HG03575 (cell line): ENCODE data around the gene PLOD2.

Experiments used
- ATAC-seq: cut with Tn5 transposase; IDR thresholded peaks from one replicate; pipeline ENCODE4 v1.9.1; 2021; ENCODE audit not compliant: unreplicated experiment, insufficient number of reproducible peaks, low FRiP score; ENCODE audit errors: extremely low read depth

Gene PLOD2

GRCh38 chr3:146153429-146153828, 7.6 kb downstream of the PLOD2 start:
- ATAC-seq: no peak

GRCh38 chr3:146152834-146153233, 8.2 kb downstream of the PLOD2 start:
- ATAC-seq: no peak

GRCh38 chr3:146148468-146148931, 12.5 kb downstream of the PLOD2 start:
- ATAC-seq: no peak

DNA sequence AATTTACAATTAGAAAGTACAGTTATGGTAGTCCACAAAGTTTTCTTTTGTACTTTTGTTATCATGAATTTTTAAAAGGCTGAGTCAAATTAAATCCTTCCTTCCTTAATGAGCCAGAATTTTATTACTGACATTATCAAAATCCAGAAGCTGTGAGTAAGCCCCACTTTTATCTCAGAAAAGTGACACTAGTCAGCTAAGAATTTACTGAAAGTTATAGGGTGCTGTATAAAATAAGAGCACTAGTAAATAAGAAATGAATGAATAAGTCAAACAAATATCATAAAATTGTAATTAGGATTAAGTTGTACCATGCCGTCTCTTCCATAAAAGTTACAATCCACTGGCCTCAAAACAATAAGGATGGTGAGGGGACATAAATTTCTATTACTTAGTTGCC, 15.3 kb downstream of the PLOD2 start:
- no peak for ATAC-seq

GRCh38 chr3:146142757-146143156, 18.2 kb downstream of the PLOD2 start:
- ATAC-seq: no peak

GRCh38 chr3:146139586-146140110, 21.3 kb downstream of the PLOD2 start:
- ATAC-seq: no peak

DNA sequence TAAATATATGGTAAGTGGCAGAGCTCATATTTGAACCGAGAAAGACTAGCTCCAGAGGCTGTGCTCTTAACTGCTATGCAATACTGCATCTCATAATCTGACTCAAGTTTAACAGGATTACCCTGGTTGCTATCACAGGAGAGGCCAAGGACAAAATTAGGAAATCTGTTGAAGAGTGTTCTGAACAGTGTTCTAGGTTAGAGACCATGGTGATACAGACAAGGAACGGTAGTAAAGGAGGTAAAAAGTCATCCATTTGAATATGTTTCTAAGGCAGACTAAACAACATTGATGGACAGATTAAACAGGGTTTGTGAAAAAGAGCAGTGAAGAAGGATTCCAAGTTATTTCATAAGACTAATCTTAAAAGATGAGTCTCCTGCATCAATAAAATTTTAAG, 22.1 kb downstream of the PLOD2 start:
- no peak for ATAC-seq

DNA sequence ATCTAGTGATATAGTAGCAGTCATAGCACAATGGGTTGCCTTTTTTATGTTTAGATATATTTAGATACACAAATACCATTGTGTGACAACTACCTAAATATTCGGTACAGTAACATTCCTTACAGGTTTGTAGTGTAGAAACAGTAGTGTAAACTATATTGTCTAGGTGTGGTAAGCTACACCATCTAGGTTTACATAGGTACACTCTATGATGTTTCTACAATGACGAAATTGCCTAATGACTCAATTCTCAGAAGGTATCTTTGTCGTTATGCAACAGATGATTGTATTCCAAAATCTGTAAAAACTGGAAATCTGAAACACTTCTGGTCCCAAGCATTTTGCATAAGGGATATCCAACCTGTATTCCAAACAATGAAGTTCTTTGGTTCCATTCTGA, 24.3 kb downstream of the PLOD2 start:
- no peak for ATAC-seq

DNA sequence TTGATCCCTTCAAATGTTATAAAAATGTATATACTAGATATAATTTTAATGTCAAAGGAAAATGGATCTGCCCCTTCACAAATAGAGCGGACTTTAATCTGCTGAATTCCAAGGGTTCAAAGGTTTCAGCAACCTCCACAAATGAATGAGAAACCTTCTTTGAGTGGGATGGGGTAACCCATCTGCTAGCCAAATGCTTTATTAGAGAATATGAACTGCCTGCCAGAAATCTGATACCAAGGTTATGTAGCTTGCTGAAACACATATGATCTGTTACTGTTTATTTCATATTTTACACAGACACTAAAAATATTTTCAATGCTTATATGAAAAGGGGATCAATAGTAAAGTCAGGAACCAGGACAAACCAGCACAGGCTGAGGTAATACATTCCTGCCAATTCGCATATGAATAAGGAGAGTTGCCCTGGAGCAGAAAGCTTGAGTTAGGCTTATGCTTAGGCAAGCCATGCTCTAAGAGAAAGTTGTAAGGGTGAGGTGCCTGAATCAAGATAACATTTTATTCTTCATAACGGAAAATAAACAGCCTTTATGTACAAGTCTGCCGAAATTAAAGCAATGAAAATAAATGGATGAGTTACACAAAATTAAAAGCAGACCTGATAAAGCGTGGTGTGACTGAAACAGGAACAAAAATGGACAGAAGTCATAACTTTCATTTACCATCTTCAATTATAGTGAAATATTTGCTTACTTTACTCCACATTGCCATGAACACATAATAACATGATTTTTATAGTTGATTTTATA, 26.5 kb downstream of the PLOD2 start:
- no peak for ATAC-seq

- no peak for ATAC-seq
Observed at GRCh38 chr3:146133441-146133840, 27.5 kb downstream of the PLOD2 start.

DNA sequence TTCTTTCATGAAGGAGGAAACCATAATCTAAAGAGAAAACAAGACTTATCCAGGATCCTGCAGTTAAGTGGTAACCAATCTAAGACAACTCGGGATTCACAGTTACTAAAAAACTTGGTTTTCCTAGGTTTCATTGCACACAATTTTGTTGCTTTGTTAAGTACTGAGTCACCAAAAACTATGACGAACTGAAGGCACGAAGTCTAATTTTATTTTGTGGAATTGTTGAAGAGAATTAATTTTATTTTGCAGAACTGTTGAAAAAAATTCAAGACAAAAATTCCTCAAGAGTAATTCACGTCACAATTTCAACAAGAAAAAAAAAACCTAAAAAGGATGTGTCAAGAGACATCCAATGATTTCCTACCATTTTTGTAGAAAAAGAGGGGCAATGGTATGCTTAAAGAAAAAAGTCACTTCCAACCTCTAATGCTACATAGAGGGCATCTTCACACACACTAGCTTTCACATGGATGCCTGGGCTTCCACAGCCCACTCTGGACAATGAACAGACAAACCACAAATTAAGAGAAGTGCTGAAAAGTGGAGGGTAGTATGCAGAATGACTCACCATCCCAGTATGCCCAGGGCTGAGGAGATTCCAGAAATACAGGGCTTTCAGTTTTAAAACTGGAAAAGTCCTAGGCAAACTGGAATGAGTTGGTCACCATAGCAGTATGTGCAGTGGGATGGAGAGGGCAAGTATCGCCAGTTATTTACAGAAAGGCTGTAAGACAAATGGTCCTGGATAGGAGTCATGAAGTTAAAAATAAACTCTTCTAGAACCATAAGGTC, 29.2 kb downstream of the PLOD2 start:
- no peak for ATAC-seq

- no peak for ATAC-seq
Observed at GRCh38 chr3:146130881-146131371, 30.1 kb downstream of the PLOD2 start.

GRCh38 chr3:146129750-146130149, 31.2 kb downstream of the PLOD2 start:
- ATAC-seq: no peak

GRCh38 chr3:146128939-146129338, 32.0 kb downstream of the PLOD2 start:
- ATAC-seq: no peak

DNA sequence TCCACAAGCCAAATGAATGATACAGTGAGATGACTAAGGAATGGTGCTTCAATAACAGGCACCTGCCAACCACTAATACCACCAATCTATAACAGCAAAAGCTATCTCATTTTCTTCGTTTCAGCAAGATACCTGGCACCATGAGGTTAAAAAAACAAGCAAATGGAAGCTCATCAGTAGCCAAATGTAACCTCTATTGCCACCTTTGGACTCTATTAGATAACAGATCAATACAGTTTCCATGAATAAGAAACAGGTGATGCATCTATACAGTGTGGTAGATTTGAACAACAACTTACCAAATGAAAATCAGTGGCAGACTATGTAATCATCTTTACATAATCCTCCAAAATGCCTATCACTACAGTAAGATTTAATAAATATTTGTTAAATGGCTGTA, 32.8 kb downstream of the PLOD2 start:
- ATAC-seq: no peak

DNA sequence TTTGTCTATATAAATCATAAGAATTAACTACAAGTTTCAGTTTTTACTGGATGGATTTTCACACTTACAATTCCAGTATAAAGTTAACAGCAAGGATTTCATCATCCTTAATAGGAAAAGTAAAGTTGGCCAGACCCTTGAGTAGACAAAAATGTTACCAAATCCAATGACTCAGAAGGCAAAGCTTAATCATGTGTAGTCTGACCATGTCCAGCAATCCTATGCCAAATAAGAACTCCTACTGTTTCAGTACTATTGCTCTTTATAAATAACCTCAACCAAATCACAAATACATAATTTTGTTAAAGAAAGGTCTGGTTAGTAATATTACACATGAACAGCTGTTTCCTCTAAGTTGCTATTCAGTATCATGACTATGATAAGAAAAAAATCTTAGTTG, 35.0 kb downstream of the PLOD2 start:
- no peak for ATAC-seq

GRCh38 chr3:146124126-146124801, 36.7 kb downstream of the PLOD2 start:
- no peak for ATAC-seq

DNA sequence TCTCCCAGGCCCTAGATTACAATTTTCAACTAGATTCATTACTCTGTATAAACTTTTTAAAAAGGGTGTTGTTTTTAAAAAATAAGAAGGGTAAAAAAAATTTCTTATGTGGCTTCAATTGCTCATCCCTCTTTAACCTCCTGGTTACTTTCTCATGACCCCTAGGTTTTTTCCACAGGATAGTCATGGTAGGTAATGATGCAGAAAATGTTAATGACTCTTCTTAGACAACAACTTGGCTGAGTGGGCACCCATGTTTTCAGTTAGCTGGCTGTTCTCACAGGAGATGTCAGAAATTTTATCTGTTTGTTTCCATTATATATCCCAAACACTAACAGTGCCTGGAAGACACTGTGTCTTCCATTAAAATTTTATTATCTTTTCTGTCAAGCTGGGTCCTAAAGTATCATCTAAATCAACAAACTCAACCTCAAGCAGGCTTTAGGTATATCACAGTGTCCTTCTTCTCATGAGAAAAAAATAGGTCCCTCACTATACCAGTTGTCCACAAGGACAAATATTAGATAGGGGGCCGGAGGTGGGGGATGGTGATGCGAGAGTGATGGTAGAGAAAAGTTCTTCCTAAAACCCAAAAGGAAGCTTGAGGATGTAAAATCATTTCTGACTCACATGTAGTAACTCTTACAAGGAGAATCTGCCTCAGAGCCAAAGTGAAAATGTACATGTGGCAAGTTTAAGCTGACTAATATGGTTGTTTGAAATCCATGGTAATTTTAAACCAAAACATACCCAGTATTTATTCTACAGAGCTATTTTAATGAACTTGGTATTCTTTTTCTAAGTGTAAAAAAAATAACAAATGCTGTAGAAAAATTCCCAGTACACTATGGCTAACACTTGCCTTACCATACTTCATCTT, 43.3 kb downstream of the PLOD2 start:
- ATAC-seq: no peak
